HG02884 (cell line): ENCODE measurements around the gene CHORDC1.
"Not testable (repeated sequence)": the region's sequence is repeated elsewhere in the genome, so short reads cannot be mapped to it uniquely, and the experiment has no call there.

Experiments used
- ATAC-seq: cut with Tn5 transposase; IDR thresholded peaks from one replicate; pipeline ENCODE4 v1.9.1; 2021; ENCODE audit warnings: mild to moderate bottlenecking, moderate library complexity; ENCODE audit not compliant: unreplicated experiment

CHORDC1 gene

GRCh38 chr11:90218606-90219005 is 4.2 kb downstream of the CHORDC1 start:
- ATAC-seq: no peak

GRCh38 chr11:90216611-90217010 is 6.2 kb downstream of the CHORDC1 start:
- no peak for ATAC-seq

DNA sequence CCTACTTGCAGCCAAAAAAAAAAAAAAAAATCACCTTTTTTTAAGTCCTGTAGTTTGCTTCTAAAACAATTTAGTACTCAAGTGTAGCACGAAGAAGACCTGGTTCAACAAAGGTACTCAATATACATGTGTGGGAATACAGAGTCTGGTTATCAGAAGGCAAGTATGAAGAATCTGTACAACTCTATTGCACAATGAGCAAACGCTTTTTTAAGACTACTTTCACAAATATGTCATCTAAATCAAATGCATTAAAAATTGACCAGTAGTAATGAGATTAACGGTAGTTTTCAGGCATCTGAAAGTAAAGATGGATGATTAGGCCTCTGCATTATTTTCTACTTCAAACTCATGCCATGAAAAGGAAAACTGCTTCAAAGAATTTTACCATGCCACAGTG is 9.5 kb downstream of the CHORDC1 start:
- no peak for ATAC-seq

GRCh38 chr11:90208857-90209256 is 14.0 kb downstream of the CHORDC1 start:
- ATAC-seq: no peak

DNA sequence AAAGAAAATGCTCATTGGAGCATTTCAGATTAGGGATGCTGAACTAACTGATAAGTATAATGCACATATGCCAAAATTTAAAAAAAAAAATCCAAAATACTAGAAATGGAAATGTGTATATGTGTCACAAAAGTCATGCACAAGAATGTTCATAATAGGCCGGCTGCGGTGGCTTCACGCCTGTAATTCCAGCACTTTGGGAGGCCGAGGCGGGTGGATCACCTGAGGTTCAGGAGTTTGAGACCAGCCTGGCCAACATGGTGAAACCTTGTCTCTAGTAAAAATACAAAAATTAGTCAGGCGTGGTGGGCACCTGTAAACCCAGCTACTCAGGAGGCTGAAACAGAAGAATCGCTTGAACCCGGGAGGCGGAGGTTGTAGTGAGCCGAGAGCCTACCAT is 14.9 kb downstream of the CHORDC1 start:
- ATAC-seq: not testable (repeated sequence)

- ATAC-seq: peak; percentile 78
These were observed 17.8 kb downstream of the CHORDC1 start for GRCh38 chr11:90204832-90205646.

DNA sequence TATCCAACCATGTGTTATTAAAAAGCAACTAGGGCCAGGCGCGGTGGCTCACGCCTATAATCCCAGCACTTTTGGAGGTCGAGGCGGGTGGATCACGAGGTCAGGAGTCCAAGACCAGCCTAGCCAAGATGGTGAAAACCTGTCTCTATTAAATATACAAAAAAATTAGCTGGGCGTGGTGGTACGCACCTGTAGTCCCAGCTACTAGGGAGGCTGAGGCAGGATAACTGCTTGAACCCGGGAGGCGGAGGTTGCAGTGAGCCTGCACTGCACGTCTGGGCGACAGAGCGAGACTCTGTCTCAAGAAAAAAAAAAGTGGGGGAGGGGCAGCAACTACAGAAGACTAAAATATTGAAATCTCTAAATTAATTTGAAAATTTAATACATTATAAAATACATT is 18.4 kb downstream of the CHORDC1 start:
- ATAC-seq: no peak

GRCh38 chr11:90202342-90202741 is 20.5 kb downstream of the CHORDC1 start:
- ATAC-seq: no peak

- no peak for ATAC-seq
These were observed 25.5 kb downstream of the CHORDC1 start for GRCh38 chr11:90197377-90197776.

DNA sequence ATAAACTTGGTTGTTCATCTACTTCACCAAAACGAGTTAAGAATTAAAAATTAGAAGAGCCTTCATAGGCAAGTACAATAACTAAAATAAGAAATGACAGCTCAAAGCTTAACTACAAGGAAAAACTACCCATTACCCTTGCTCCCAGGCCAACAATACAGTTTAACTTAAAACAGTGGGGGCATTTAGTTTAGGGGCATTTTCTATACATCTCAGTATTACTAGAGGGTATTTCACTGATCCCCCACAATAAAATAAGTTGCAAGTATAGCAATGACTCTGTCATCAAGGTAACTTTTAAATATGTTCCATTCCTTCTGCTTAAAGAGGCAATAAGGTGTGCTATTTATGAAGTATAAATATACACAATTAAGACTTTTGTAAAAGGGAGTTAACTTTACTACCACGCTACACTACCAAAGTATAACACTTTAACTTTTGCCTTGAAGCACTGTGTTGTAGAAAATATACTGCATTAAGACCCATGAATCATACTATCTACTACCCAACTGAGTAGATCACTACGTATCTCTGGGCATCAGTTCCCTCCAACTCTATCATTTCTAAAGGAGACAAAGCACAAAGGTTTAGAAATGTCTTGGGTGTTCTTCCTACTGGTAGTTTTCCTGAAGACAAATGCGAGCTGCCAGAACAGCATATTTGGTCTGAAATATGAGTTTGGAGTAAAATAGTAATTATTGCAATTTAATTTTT is 29.8 kb downstream of the CHORDC1 start:
- ATAC-seq: peak; percentile 40

GRCh38 chr11:90189011-90189410 is 33.8 kb downstream of the CHORDC1 start:
- no peak for ATAC-seq

GRCh38 chr11:90187839-90188238 is 35.0 kb downstream of the CHORDC1 start:
- ATAC-seq: no peak

DNA sequence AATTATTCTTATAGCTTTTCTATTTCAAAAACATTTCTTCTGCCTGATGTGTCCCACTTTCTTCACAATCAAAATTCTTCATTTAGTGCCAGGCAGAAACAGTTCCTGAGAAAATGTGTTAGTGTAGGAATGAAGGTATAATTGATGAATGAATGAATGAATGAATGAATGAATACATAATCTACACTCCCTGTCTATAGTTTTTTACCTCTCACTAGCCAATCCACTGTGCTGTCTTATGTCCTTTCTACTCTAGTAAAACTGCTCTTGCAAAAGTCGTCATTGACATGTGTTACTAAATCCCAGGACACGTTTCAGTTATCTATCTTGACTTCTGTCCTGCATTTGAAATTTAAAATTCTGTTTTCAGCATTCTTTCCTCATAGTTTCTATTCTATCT is 42.9 kb downstream of the CHORDC1 start:
- no peak for ATAC-seq

- no peak for ATAC-seq
These were observed 44.1 kb downstream of the CHORDC1 start for GRCh38 chr11:90178751-90179150.

- ATAC-seq: no peak
These were observed 46.8 kb downstream of the CHORDC1 start for GRCh38 chr11:90176069-90176468.

DNA sequence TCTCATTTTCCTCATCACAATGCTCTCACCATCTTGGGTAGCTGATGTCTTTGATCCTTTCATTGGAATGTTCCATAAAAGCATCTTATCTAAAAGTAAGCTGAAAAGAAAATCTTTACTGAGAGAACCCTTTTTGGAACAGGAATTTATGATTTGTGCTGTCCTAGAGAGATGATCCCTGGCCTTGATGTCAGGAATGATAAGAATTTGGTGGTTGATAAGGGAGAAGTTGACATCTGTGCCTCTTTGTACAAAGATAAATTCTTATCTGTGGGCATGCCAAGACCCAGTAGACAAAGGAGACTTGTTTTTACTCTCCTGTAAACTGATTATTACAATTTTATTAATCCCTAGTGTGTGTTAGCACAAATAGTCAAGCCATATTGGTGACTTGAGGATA is 51.5 kb downstream of the CHORDC1 start:
- no peak for ATAC-seq

DNA sequence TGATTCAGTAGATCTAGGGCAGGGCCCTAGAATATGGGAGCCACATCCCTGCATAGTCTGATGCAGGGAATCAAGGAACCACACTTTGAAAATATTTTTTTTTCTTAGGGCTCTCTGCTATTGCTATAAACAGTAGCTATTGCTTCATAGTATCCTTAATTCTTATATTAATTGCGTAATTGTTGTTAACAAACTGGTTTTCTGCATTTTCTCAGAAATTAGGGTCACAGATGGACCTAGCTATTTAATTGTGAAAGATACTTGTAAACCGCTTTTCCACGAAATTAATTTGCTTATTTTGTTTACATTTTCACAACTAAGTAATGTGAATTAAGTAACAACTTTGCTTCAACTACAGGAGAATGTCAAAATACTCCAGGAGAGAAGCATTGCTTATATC is 54.3 kb downstream of the CHORDC1 start:
- ATAC-seq: no peak

GRCh38 chr11:90167704-90168103 is 55.1 kb downstream of the CHORDC1 start:
- not testable (repeated sequence) for ATAC-seq

- ATAC-seq: not testable (repeated sequence)
These were observed 55.8 kb downstream of the CHORDC1 start for GRCh38 chr11:90166982-90167573.
